Suprapubic skin (tissue), 4 donors: ENCODE results near the gene C1QTNF9. TPM values are rescaled to one million over a fixed set of nuclear protein-coding genes. Genes with fewer than 3 reads are reported as not detected.

Source experiments
- DNase-seq, 2 donors: peaks; one replicate each; pipeline ENCODE4 v3.0.0-alpha.2; 2019; ENCODE audit warnings: low spot score in 2 of 2
- H3K27ac ChIP-seq: fragments of 200-600 bp; sonication (generic); one replicate; pipeline ENCODE4 v1.5.1; 2019
- H3K27me3 ChIP-seq: fragments of 200-600 bp; sonication (generic); one replicate; pipeline ENCODE4 v1.5.1; 2019
- H3K36me3 ChIP-seq: fragments of 200-600 bp; sonication (generic); one replicate; pipeline ENCODE4 v1.5.1; 2019
- H3K4me1 ChIP-seq: fragments of 200-600 bp; sonication (generic); one replicate; pipeline ENCODE4 v1.5.1; 2019
- H3K4me3 ChIP-seq: fragments of 200-600 bp; sonication (generic); one replicate; pipeline ENCODE4 v1.5.1; 2019; ENCODE audit warnings: mild to moderate bottlenecking
- H3K9me3 ChIP-seq: fragments of 200-600 bp; sonication (generic); one replicate; pipeline ENCODE4 v1.5.1; 2019
- EP300 ChIP-seq: sonication (generic); formaldehyde crosslinking; IDR thresholded peaks from one replicate; pipeline ENCODE4 v1.6.1; 2017; ENCODE audit warnings: antibody characterized with exemption
- POLR2A ChIP-seq, 2 donors: fragments of 450-650 bp; IDR thresholded peaks; one replicate each; pipeline ENCODE4 v1.6.1; 2017; ENCODE audit warnings: antibody characterized with exemption in 2 of 2, mild to moderate bottlenecking in 2 of 2, moderate library complexity in 2 of 2
- POLR2AphosphoS5 ChIP-seq, 3 donors: sonication (generic); formaldehyde crosslinking; IDR thresholded peaks; one replicate each; pipeline ENCODE4 v1.6.1; 2017; ENCODE audit warnings: antibody characterized with exemption in 3 of 3
- WGBS: methylation state at CpG from one replicate; pipeline ENCODE4 v1.1.5; 2018; 5-methylcytosine and 5-hydroxymethylcytosine counted together
- total RNA-seq, 4 donors: library from RNA; depleted of rRNA; stranded (reverse); fragments of >200 nt; gene quantifications; one replicate each; pipeline ENCODE4 v1.1.0, GENCODE V29; 2016
- TF ChIP-seq, protein P1 (sequence below), 2 donors: fragments of 200-600 bp in 1 of 2; fragments of 450-650 bp in 1 of 2; sonication (generic) in 1 of 2; IDR thresholded peaks; one replicate each; pipeline ENCODE4 v1.5.1; 2016 to 2019; ENCODE audit warnings: antibody characterized with exemption in 2 of 2, mild to moderate bottlenecking in 1 of 2, moderate library complexity in 1 of 2

Gene C1QTNF9
- total RNA-seq, 4 donors from 2014 or later = 0.42 to 0.49 TPM; not detected in 2

DNA sequence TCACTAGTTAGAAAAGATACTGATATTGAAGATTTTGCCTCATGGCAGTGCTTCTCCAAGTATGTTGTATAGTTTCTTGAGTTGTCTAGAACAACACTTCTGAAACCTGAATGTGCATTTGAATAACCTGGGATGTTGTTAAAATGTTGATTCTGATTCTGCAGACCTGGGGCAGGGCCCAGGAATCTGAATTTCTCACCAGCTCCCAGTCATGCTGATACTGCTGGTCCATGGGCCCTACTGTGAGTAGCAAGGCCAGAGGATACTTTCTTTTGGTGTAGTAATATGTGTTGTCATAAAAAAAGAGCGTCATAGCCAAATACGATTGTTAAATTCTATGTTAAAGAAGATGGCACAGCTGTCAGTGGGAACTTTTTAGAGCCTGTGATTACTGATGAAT, 41.6 kb upstream of the C1QTNF9 start:
- Histone ChIP-seq H3K4me1 (peaks cover 31% of the 10 kb centered on the region), H3K27me3 (no peaks in the 10 kb centered on the region), H3K4me3 (peak overlapping the region; percentile 17), H3K9me3 (no peaks in the 10 kb centered on the region), H3K36me3 (no peaks in the 10 kb centered on the region), H3K27ac (peak overlapping the region; percentile 26)
- 90% methylated on average over 2 of the region's 2 CpGs for WGBS
- TF ChIP-seq POLR2AphosphoS5 (IDR thresholded peaks at IDR 0.05) (no peak), EP300 (no peak), POLR2A (IDR thresholded peaks at IDR 0.05) (no peak)
- TF ChIP-seq, protein P1, sequence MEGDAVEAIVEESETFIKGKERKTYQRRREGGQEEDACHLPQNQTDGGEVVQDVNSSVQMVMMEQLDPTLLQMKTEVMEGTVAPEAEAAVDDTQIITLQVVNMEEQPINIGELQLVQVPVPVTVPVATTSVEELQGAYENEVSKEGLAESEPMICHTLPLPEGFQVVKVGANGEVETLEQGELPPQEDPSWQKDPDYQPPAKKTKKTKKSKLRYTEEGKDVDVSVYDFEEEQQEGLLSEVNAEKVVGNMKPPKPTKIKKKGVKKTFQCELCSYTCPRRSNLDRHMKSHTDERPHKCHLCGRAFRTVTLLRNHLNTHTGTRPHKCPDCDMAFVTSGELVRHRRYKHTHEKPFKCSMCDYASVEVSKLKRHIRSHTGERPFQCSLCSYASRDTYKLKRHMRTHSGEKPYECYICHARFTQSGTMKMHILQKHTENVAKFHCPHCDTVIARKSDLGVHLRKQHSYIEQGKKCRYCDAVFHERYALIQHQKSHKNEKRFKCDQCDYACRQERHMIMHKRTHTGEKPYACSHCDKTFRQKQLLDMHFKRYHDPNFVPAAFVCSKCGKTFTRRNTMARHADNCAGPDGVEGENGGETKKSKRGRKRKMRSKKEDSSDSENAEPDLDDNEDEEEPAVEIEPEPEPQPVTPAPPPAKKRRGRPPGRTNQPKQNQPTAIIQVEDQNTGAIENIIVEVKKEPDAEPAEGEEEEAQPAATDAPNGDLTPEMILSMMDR (IDR thresholded peaks at IDR 0.05) = no peak
- no peak for DNase-seq

- no peaks in the 10 kb centered on the region for H3K36me3 ChIP-seq
- H3K4me3 ChIP-seq = no peak overlapping the region
- no peak for DNase-seq
- no peaks in the 10 kb centered on the region for H3K9me3 ChIP-seq
- H3K4me1 ChIP-seq = peaks cover 43% of the 10 kb centered on the region
- H3K27ac ChIP-seq = no peak overlapping the region
- TF ChIP-seq POLR2AphosphoS5 (IDR thresholded peaks at IDR 0.05) = no peak
- TF ChIP-seq POLR2A (IDR thresholded peaks at IDR 0.05) = no peak
- TF ChIP-seq EP300 = no peak
- TF ChIP-seq, protein P1 (IDR thresholded peaks at IDR 0.05) = no peak
- no peaks in the 10 kb centered on the region for H3K27me3 ChIP-seq
- WGBS = 89% methylated on average over 4 of the region's 4 CpGs
Measured at GRCh38 chr13:24269821-24270220, 39.6 kb upstream of the C1QTNF9 start.

GRCh38 chr13:24270639-24271141, 38.7 kb upstream of the C1QTNF9 start:
- 35% methylated on average over 10 of the region's 10 CpGs for WGBS
- Histone ChIP-seq H3K36me3 (no peaks in the 10 kb centered on the region), H3K4me3 (peak overlapping the region; percentile 44), H3K9me3 (no peaks in the 10 kb centered on the region), H3K4me1 (peaks cover 46% of the 10 kb centered on the region), H3K27ac (peak overlapping the region; percentile 88), H3K27me3 (no peaks in the 10 kb centered on the region)
- TF ChIP-seq, protein P1 (IDR thresholded peaks at IDR 0.05) = no peak
- TF ChIP-seq POLR2A (IDR thresholded peaks at IDR 0.05) = no peak
- no peak for TF ChIP-seq POLR2AphosphoS5 (IDR thresholded peaks at IDR 0.05)
- TF ChIP-seq EP300 = no peak
- no peak for DNase-seq

- Histone ChIP-seq H3K36me3 (no peaks in the 10 kb centered on the region), H3K9me3 (no peaks in the 10 kb centered on the region), H3K27ac (peak overlapping the region; percentile 88), H3K4me3 (peak overlapping the region; percentile 44), H3K27me3 (no peaks in the 10 kb centered on the region), H3K4me1 (peaks cover 46% of the 10 kb centered on the region)
- 56% methylated on average over 1 of the region's 1 CpG for WGBS
- TF ChIP-seq, protein P1 (IDR thresholded peaks at IDR 0.05) = no peak
- TF ChIP-seq POLR2A (IDR thresholded peaks at IDR 0.05) (no peak), POLR2AphosphoS5 (IDR thresholded peaks at IDR 0.05) (no peak), EP300 (no peak)
- no peak for DNase-seq
Measured at GRCh38 chr13:24271231-24271600, 38.2 kb upstream of the C1QTNF9 start.

- DNase-seq = no peak
- TF ChIP-seq, protein P1 (IDR thresholded peaks at IDR 0.05) = no peak
- TF ChIP-seq EP300 (no peak), POLR2AphosphoS5 (IDR thresholded peaks at IDR 0.05) (no peak), POLR2A (IDR thresholded peaks at IDR 0.05) (no peak)
- Histone ChIP-seq H3K27me3 (no peaks in the 10 kb centered on the region), H3K9me3 (no peaks in the 10 kb centered on the region), H3K4me3 (peak overlapping the region; percentile 44), H3K4me1 (peaks cover 46% of the 10 kb centered on the region), H3K27ac (peak overlapping the region; percentile 88), H3K36me3 (no peaks in the 10 kb centered on the region)
- 19% methylated on average over 22 of the region's 25 CpGs for WGBS
Measured at GRCh38 chr13:24271601-24272451, 37.6 kb upstream of the C1QTNF9 start.
